GM23248 (cell line): ENCODE measurements around the gene RAI14.

Experiments
- EZH2 ChIP-seq: fragments of 200-600 bp; sonication (generic); IDR thresholded peaks from 2 replicates; pipeline ENCODE4 v1.6.1; 2018; ENCODE audit warnings: antibody characterized with exemption, mild to moderate bottlenecking; ENCODE audit not compliant: insufficient read depth, poor library complexity, severe bottlenecking
- EZH2phosphoT487 ChIP-seq: fragments of 200-600 bp; sonication (generic); IDR thresholded peaks from 2 replicates; pipeline ENCODE4 v1.6.1; 2018; ENCODE audit warnings: antibody characterized with exemption, moderate library complexity, mild to moderate bottlenecking, low read depth; ENCODE audit not compliant: insufficient read depth

GRCh38 chr5:34653708-34654107 lies 2.4 kb upstream of the RAI14 start:
- TF ChIP-seq EZH2phosphoT487 = no peak
- TF ChIP-seq EZH2 = no peak
